Suprapubic skin (tissue), 4 donors: ENCODE results near the gene SLC25A43. TPM values are rescaled to one million over a fixed set of nuclear protein-coding genes. Genes with fewer than 3 reads are reported as not detected.
A peak's percentile ranks its signal among the peaks of the same experiment; 100 is the strongest.
"Not testable (repeated sequence)": the region's sequence is repeated elsewhere in the genome, so short reads cannot be mapped to it uniquely, and the experiment has no call there.

Source experiments
- DNase-seq, 2 donors: peaks; one replicate each; pipeline ENCODE4 v3.0.0-alpha.2; 2019; ENCODE audit warnings: low spot score in 2 of 2
- H3K27ac ChIP-seq: fragments of 200-600 bp; sonication (generic); one replicate; pipeline ENCODE4 v1.5.1; 2019
- H3K27me3 ChIP-seq: fragments of 200-600 bp; sonication (generic); one replicate; pipeline ENCODE4 v1.5.1; 2019
- H3K36me3 ChIP-seq: fragments of 200-600 bp; sonication (generic); one replicate; pipeline ENCODE4 v1.5.1; 2019
- H3K4me1 ChIP-seq: fragments of 200-600 bp; sonication (generic); one replicate; pipeline ENCODE4 v1.5.1; 2019
- H3K4me3 ChIP-seq: fragments of 200-600 bp; sonication (generic); one replicate; pipeline ENCODE4 v1.5.1; 2019; ENCODE audit warnings: mild to moderate bottlenecking
- H3K9me3 ChIP-seq: fragments of 200-600 bp; sonication (generic); one replicate; pipeline ENCODE4 v1.5.1; 2019
- EP300 ChIP-seq: sonication (generic); formaldehyde crosslinking; IDR thresholded peaks from one replicate; pipeline ENCODE4 v1.6.1; 2017; ENCODE audit warnings: antibody characterized with exemption
- POLR2A ChIP-seq, 2 donors: fragments of 450-650 bp; IDR thresholded peaks; one replicate each; pipeline ENCODE4 v1.6.1; 2017; ENCODE audit warnings: antibody characterized with exemption in 2 of 2, mild to moderate bottlenecking in 2 of 2, moderate library complexity in 2 of 2
- POLR2AphosphoS5 ChIP-seq, 3 donors: sonication (generic); formaldehyde crosslinking; IDR thresholded peaks; one replicate each; pipeline ENCODE4 v1.6.1; 2017; ENCODE audit warnings: antibody characterized with exemption in 3 of 3
- WGBS: methylation state at CpG from one replicate; pipeline ENCODE4 v1.1.5; 2018; 5-methylcytosine and 5-hydroxymethylcytosine counted together
- total RNA-seq, 4 donors: library from RNA; depleted of rRNA; stranded (reverse); fragments of >200 nt; gene quantifications; one replicate each; pipeline ENCODE4 v1.1.0, GENCODE V29; 2016
- TF ChIP-seq, protein P1 (sequence below), 2 donors: fragments of 200-600 bp in 1 of 2; fragments of 450-650 bp in 1 of 2; sonication (generic) in 1 of 2; IDR thresholded peaks; one replicate each; pipeline ENCODE4 v1.5.1; 2016 to 2019; ENCODE audit warnings: antibody characterized with exemption in 2 of 2, mild to moderate bottlenecking in 1 of 2, moderate library complexity in 1 of 2

The SLC25A43 gene
- total RNA-seq = 10 to 100 TPM; 17.9 to 33.0 (median 29.9) TPM

DNA sequence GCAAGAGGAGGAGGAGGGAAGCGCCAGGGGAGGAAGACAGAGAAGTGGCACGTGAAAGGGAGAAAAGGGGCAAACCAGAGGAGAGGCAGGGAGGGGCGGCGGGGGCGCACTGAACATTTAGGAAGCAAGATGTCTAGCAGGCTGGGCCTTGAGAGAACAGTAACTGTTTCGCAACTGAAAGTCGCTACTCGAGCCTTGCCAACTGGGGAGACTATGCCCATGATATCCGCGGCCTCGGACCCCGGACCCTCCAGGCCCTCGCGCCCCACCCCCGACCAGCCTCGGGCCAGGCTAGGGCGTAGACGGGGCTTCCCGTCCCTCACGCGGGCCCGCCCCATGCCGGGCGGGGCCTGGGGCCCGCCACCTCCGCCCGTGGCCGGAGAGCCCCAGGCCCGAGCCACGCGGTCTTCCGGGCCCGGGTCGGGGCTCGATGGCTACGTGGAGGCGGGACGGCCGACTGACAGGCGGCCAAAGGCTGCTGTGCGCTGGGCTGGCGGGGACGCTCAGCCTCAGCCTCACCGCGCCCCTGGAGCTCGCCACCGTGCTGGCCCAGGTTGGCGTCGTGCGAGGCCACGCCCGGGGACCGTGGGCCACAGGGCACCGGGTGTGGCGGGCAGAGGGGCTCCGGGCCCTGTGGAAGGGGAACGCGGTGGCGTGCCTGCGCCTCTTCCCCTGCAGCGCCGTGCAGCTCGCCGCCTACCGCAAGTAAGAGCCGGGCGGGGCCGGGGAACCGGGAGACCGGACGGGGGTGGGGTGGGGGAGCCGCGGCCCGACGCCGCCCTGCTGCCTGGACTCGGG is at the start of gene SLC25A43:
Gene SLC25A43 (plus strand): TSS at position 363 of the 798 bp plus-strand sequence. CDS start 68 bp downstream, at position 431.
- H3K4me3 ChIP-seq = peak within 1 kb of the TSS; percentile 68
- H3K36me3 ChIP-seq = no peaks in the 10 kb centered on the region
- H3K9me3 ChIP-seq = no peaks in the 10 kb centered on the region
- TF ChIP-seq, protein P1, sequence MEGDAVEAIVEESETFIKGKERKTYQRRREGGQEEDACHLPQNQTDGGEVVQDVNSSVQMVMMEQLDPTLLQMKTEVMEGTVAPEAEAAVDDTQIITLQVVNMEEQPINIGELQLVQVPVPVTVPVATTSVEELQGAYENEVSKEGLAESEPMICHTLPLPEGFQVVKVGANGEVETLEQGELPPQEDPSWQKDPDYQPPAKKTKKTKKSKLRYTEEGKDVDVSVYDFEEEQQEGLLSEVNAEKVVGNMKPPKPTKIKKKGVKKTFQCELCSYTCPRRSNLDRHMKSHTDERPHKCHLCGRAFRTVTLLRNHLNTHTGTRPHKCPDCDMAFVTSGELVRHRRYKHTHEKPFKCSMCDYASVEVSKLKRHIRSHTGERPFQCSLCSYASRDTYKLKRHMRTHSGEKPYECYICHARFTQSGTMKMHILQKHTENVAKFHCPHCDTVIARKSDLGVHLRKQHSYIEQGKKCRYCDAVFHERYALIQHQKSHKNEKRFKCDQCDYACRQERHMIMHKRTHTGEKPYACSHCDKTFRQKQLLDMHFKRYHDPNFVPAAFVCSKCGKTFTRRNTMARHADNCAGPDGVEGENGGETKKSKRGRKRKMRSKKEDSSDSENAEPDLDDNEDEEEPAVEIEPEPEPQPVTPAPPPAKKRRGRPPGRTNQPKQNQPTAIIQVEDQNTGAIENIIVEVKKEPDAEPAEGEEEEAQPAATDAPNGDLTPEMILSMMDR (IDR thresholded peaks at IDR 0.05) = no peak
- no peak for TF ChIP-seq POLR2AphosphoS5 (IDR thresholded peaks at IDR 0.05)
- no peak for TF ChIP-seq POLR2A (IDR thresholded peaks at IDR 0.05)
- TF ChIP-seq EP300 = no peak
- H3K4me1 ChIP-seq = peaks cover 17% of the 10 kb centered on the region
- 41% methylated on average over 12 of the region's 77 CpGs for WGBS
- no peaks in the 10 kb centered on the region for H3K27me3 ChIP-seq
- H3K27ac ChIP-seq = peak within 1 kb of the TSS; percentile 91
- peak in 1 of 2 donors; percentile 64 for DNase-seq

DNA sequence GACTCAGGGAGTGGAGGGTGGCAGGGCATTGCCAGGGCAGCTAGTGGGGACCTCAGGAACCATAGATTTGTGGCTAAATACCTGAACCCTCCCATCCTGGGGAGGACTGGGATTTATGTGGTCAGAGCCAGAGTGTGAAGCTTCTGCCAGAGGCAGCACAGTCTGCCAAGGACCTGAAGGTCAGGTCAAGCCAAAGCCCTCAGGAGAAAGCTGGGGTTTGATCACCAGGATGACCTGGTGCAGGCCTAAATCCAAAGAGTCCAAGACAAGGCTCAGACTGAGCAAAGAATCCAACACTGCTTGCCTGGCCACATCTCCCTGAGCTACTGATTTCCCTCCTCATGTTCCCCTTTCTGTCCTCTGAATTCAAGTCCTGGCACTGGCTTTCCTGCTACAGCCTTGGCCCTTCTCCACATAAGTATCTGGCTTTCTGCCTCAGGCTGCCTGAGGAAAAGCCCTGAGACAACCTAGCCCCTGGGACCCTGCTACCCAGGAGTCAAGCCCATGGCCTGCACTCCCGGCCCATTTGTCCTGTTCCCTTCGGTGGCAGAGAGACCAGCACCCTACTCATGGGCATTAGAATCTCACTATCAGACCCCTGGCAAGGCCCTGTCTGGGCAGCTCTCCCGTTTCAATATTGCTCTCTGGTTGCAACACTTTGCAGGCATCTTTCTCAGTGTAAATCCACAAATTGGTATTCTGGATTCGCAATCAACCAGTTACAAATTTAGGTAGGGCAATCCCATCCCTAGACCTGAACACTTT is 39.3 kb upstream of the SLC25A43 start:
- no peak overlapping the region for H3K27ac ChIP-seq
- H3K9me3 ChIP-seq = no peaks in the 10 kb centered on the region
- 67% methylated on average over 4 of the region's 4 CpGs for WGBS
- DNase-seq = no peak
- no peak overlapping the region for H3K4me3 ChIP-seq
- no peaks in the 10 kb centered on the region for H3K36me3 ChIP-seq
- TF ChIP-seq, protein P1 (IDR thresholded peaks at IDR 0.05) = no peak
- no peak for TF ChIP-seq POLR2AphosphoS5 (IDR thresholded peaks at IDR 0.05)
- no peak for TF ChIP-seq POLR2A (IDR thresholded peaks at IDR 0.05)
- no peak for TF ChIP-seq EP300
- H3K27me3 ChIP-seq = no peaks in the 10 kb centered on the region
- no peaks in the 10 kb centered on the region for H3K4me1 ChIP-seq

DNA sequence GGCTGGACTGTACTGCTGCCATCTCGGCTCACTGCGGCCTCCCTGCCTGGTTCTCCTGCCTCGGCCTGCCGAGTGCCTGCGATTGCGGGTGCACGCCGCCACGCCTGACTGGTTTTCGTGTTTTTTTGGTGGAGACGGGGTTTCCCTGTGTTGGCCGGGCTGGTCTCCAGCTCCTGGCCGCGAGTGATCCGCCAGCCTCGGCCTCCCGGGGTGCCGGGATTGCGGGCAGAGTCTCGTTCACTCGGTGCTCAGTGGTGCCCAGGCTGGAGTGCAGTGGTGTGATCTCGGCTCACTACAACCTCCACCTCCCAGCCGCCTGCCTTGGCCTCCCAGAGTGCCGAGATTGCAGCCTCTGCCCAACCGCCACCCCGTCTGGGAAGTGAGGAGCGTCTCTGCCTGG is 37.7 kb upstream of the SLC25A43 start:
- not testable (repeated sequence) for H3K4me3 ChIP-seq, H3K27ac ChIP-seq, H3K9me3 ChIP-seq, H3K4me1 ChIP-seq, H3K27me3 ChIP-seq, H3K36me3 ChIP-seq, DNase-seq
- WGBS = no CpG with 5 or more reads among the region's 27 CpGs

DNA sequence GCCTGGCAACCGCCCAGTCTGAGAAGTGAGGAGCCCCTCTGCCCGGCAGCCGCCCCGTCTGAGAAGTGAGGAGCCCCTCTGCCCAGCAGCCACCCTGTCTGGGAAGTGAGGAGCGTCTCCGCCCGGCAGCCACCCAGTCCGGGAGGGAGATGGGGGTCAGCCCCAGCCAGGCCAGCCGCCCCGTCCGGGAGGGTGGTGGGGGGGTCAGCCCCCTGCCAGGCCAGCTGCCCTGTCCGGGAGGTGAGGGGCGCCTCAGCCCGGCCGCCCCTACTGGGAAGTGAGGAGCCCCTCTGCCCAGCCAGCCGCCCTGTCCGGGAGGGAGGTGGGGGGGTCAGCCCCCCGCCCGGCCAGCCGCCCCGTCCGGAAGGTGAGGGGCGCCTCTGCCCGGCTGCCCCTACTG is 37.1 kb upstream of the SLC25A43 start:
- not testable (repeated sequence) for H3K4me1 ChIP-seq, H3K36me3 ChIP-seq, H3K9me3 ChIP-seq, DNase-seq, H3K27ac ChIP-seq, H3K4me3 ChIP-seq, H3K27me3 ChIP-seq
- 83% methylated on average over 7 of the region's 24 CpGs for WGBS

DNA sequence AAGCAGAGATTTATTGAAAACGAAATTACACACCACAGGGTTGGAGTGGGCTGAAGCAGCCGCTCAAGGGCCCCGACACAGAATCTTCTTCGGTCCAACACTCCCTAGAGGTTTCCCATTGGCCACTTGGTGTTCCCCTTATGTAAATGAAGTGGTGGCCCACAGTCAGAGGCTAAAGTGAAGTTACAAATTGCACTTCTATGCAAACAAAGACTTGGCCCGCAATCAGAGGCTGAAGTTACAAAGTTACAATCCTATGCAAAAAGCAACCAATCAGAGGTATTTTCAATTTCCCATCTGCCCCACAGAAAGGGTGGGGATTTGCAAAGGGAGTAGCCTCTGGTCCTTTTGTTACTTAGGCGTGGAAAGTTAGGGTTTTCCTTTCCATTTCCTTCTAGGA is 35.7 kb upstream of the SLC25A43 start:
- TF ChIP-seq POLR2AphosphoS5 (IDR thresholded peaks at IDR 0.05) (no peak), EP300 (no peak), POLR2A (IDR thresholded peaks at IDR 0.05) (no peak)
- TF ChIP-seq, protein P1 (IDR thresholded peaks at IDR 0.05) = no peak
- Histone ChIP-seq H3K36me3 (no peaks in the 10 kb centered on the region), H3K9me3 (no peaks in the 10 kb centered on the region), H3K4me1 (no peaks in the 10 kb centered on the region), H3K27me3 (no peaks in the 10 kb centered on the region), H3K4me3 (no peak overlapping the region), H3K27ac (no peak overlapping the region)
- WGBS = 75% methylated on average over 6 of the region's 6 CpGs
- DNase-seq = no peak

DNA sequence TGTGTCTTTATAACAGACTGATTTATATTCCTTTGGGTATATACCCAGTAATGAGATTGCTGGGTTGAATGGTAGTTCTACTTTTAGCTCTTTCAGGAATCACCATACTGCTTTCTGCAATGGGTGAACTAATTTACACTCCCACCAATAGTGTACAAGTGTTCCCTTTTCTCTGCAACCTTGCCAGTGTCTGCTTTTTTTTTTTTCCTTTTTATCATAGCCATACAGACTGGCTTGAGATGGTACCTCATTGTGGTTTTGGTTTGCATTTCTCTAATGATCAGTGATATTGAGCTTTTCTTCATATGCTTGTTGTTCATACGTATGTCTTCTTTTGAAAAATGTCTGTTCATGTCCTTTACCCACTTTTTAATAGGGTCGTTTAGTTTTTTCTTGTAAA is 27.3 kb upstream of the SLC25A43 start:
- WGBS = 80% methylated on average over 2 of the region's 2 CpGs

More for the DNA sequence above, 27.3 kb upstream of the SLC25A43 start:
- not testable (repeated sequence) for H3K4me3 ChIP-seq, H3K4me1 ChIP-seq, H3K36me3 ChIP-seq, H3K27ac ChIP-seq, DNase-seq, H3K9me3 ChIP-seq, H3K27me3 ChIP-seq
